ENCODE results near the gene PPDPF. TPM values are rescaled to one million over a fixed set of nuclear protein-coding genes. Genes with fewer than 3 reads are reported as not detected.

Gene PPDPF
- total and polyA plus RNA-seq, 2 of the 8 experiments (the other 6 are each of a cell fraction or from before 2014, with no cell fraction given) = 30.5 to 138 TPM

- TF ChIP-seq NRF1 (IDR thresholded peaks at IDR 0.05; ENCODE audit: low read depth, low read length) (peak; percentile 36), BACH1 (IDR thresholded peaks at IDR 0.05; ENCODE audit: low read length) (peak; percentile 94), POLR2AphosphoS5 (IDR thresholded peaks at IDR 0.05; ENCODE audit: low read depth, low read length) (peak; percentile 74), MAFK (IDR thresholded peaks at IDR 0.05; ENCODE audit: low read depth, low read length) (no peak), PHF8 (conservative IDR thresholded peaks at IDR 0.05; ENCODE audit: low read depth, low read length) (peak; percentile 78; the same call in 1 of the 2 replicates), SUZ12 (IDR thresholded peaks at IDR 0.05; ENCODE audit: low read length) (0 out of 2 replicates have a peak, but pooled peaks have one; percentile 44), TAF1 (IDR thresholded peaks at IDR 0.05; ENCODE audit: low read depth, low read length) (peak; percentile 65), POLR2A (IDR thresholded peaks at IDR 0.05; ENCODE audit: control extremely low read depth in 1 of 2, low read depth in 2 of 2, low read length in 2 of 2) (peak; percentile 70 to 87), TBP (IDR thresholded peaks at IDR 0.05; ENCODE audit: low read depth, low read length) (peak; percentile 88; the same call in 1 of the 2 replicates), RBBP5 (IDR thresholded peaks at IDR 0.05; ENCODE audit: borderline replicate concordance, low read depth, low read length) (0 out of 2 replicates have a peak, but pooled peaks have one; percentile 8), SRF (IDR thresholded peaks at IDR 0.05; ENCODE audit: low read depth, low read length) (no peak), E2F6 (IDR thresholded peaks at IDR 0.05) (no peak), CREB1 (IDR thresholded peaks at IDR 0.05) (peak; percentile 78), SP2 (IDR thresholded peaks at IDR 0.05; ENCODE audit: low read length) (no peak), HDAC2 (IDR thresholded peaks at IDR 0.05; ENCODE audit: borderline replicate concordance in 1 of 2, low read depth in 2 of 2, low read length in 2 of 2) (peak; percentile 21 to 99; a peak in 2 of 4 replicates)
Measured at GRCh38 chr20:63520504-63520933, at the start of gene PPDPF (continued).

All from H1 (cell line).